ENCODE measurements around the gene ELN. TPM values are rescaled to one million over a fixed set of nuclear protein-coding genes. Genes with fewer than 3 reads are reported as not detected.

ELN gene
- total and polyA plus RNA-seq, 2 donors (not counting 3 experiments of a cell fraction or from before 2014, with no cell fraction given): 1.7 to 2.6 TPM

DNA sequence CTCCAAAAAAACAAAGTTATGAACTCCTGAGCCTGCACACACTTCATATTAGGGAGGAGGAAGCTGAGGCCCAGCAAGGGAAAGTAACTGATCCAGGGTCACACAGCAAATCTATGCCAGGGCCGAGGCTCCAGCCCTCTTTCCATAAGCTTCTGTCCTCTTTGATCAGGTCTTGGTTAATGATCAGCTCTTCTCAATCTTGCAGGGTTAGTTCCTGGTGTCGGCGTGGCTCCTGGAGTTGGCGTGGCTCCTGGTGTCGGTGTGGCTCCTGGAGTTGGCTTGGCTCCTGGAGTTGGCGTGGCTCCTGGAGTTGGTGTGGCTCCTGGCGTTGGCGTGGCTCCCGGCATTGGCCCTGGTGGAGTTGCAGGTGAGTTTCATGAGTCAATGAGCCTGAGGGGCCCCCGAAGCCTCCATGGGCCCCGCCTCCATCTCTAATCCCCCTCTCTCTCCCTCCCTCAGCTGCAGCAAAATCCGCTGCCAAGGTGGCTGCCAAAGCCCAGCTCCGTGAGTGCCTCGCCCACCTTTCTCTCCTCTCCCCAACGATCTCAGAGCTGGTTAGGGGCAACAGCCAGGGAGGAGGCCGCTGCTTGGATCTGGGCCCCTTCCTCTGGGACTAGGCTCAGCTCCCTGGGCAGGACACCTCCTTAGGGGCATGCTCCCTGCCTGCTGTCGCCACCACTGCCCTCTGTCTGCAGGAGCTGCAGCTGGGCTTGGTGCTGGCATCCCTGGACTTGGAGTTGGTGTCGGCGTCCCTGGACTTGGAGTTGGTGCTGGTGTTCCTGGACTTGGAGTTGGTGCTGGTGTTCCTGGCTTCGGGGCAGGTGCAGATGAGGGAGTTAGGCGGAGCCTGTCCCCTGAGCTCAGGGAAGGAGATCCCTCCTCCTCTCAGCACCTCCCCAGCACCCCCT, 32.0 kb downstream of the ELN start:
- no peak for FAIRE-seq
- intact Hi-C loops (cut with micrococcal nuclease) (no loop called here), dilution Hi-C loops (cut with MboI; ENCODE audit: extremely low pct_ligation_motif_present, low sequenced_read_pairs) (no loop called here)
- no TSS peak for BruUV-seq (replicated peaks)
- CTCF ChIA-PET: interaction anchor here (0.7 to 1.9 kb wide), 2 partner anchors 33 to 48 kb away, joined by 3 to 10 read pairs; no protein-coding TSS in a partner anchor
- H4K20me1 ChIP-seq (replicated peaks; ENCODE audit: control insufficient read depth, extremely low read depth, insufficient read depth, low read length): no peaks in the 10 kb centered on the region
- H3K9ac ChIP-seq (replicated peaks; ENCODE audit: extremely low read depth, insufficient read depth, low read length): no peak overlapping the region
- no peak for DNase-seq (ENCODE audit: low read depth, low spot score)
- H3K27ac ChIP-seq (ENCODE audit: insufficient read depth, low read depth, low read length): no peak overlapping the region
- no peaks in the 10 kb centered on the region for H3K9me1 ChIP-seq (replicated peaks; ENCODE audit: control insufficient read depth, extremely low read depth, insufficient read depth, low read length)
- no peak overlapping the region for H3K4me3 ChIP-seq (replicated peaks in 1 of 3; ENCODE audit: insufficient read depth in 1 of 3, low read depth in 1 of 3, low read length in 3 of 3)
- H3K27me3 ChIP-seq (ENCODE audit: control insufficient read depth in 2 of 2, insufficient read depth in 2 of 2, low read length in 2 of 2): peaks cover 0 to 3% of the 10 kb centered on the region in 2 experiments
- no peaks in the 10 kb centered on the region for H3K36me3 ChIP-seq (ENCODE audit: control insufficient read depth in 2 of 2, extremely low read depth in 1 of 2, insufficient read depth in 2 of 2, low read length in 2 of 2)
- TF ChIP-seq FOS (IDR thresholded peaks at IDR 0.05; ENCODE audit: borderline replicate concordance, insufficient read depth, low read length): no peak
- TF ChIP-seq CTCF (IDR thresholded peaks at IDR 0.05; ENCODE audit: extremely low read depth in 1 of 2, insufficient read depth in 1 of 2, low read depth in 1 of 2, low read length in 2 of 2): no peak
- no peak for TF ChIP-seq POLR2A (IDR thresholded peaks at IDR 0.05; ENCODE audit: low read depth, low read length)
- no peak for TF ChIP-seq MYC (IDR thresholded peaks at IDR 0.05; ENCODE audit: low read depth, low read length)
- TF ChIP-seq EZH2 (IDR thresholded peaks at IDR 0.05; ENCODE audit: borderline replicate concordance, low read depth, low read length, severe bottlenecking): no peak
- no peak for TF ChIP-seq JUN (IDR thresholded peaks at IDR 0.05; ENCODE audit: borderline replicate concordance, insufficient read depth, insufficient read length, low read depth)
- no peak for TF ChIP-seq POLR2AphosphoS5 (IDR thresholded peaks at IDR 0.05; ENCODE audit: insufficient read depth, low read depth, low read length)
- no peak for TF ChIP-seq GATA2 (IDR thresholded peaks at IDR 0.05; ENCODE audit: insufficient read depth, insufficient read length, low read depth, low read length)
- TF ChIP-seq MAX (IDR thresholded peaks at IDR 0.05; ENCODE audit: insufficient read depth, insufficient read length): no peak
- peaks cover 4% of the 10 kb centered on the region for H3K4me1 ChIP-seq (ENCODE audit: control insufficient read depth, extremely low read depth, insufficient read depth, low read length)
- no peaks in the 10 kb centered on the region for H3K9me3 ChIP-seq (replicated peaks; ENCODE audit: control insufficient read depth, insufficient read depth, low read length)
- POLR2A ChIA-PET: interaction anchor here (0.6 kb wide), 1 partner anchor 1529 kb away, joined by 8 read pairs; no protein-coding TSS in a partner anchor
- H3K79me2 ChIP-seq (ENCODE audit: control insufficient read depth, insufficient read depth, low read length): no peaks in the 10 kb centered on the region
- H2AFZ ChIP-seq (ENCODE audit: low read depth, low read length): no peak overlapping the region
- H3K4me2 ChIP-seq (ENCODE audit: insufficient read depth, low read length): no peak overlapping the region

Data from endothelial cell of umbilical vein (primary cell).